ELR (cell line): ENCODE results near the gene KRTAP12-1.
"Not testable (repeated sequence)": the region's sequence is repeated elsewhere in the genome, so short reads cannot be mapped to it uniquely, and the experiment has no call there.

ENCODE experiments used
- DNase-seq: peaks from one replicate; pipeline ENCODE4 v3.0.0-alpha.2; 2015; ENCODE audit warnings: low read depth

Gene KRTAP12-1

GRCh38 chr21:44644878-44645277 is 37.1 kb downstream of the KRTAP12-1 start:
- DNase-seq, result no peak

- DNase-seq, result no peak
Observed at GRCh38 chr21:44643741-44644310, 38.1 kb downstream of the KRTAP12-1 start.

- DNase-seq, result no peak
Observed at GRCh38 chr21:44640761-44641160, 41.2 kb downstream of the KRTAP12-1 start.

GRCh38 chr21:44639331-44639655 is 42.7 kb downstream of the KRTAP12-1 start:
- DNase-seq, result no peak

- DNase-seq, result not testable (repeated sequence)
Observed at GRCh38 chr21:44638506-44639330, 43.2 kb downstream of the KRTAP12-1 start.

- not testable (repeated sequence) for DNase-seq
Observed at GRCh38 chr21:44637851-44638348, 44.1 kb downstream of the KRTAP12-1 start.

- DNase-seq, result no peak
Observed at GRCh38 chr21:44637018-44637850, 44.7 kb downstream of the KRTAP12-1 start, which contains the start of gene KRTAP10-10. Gene KRTAP10-10, plus strand, starts transcription at chr21:44637356. Its CDS starts 62 bp downstream, at chr21:44637418.

GRCh38 chr21:44636209-44637017 is 45.5 kb downstream of the KRTAP12-1 start:
- DNase-seq, result no peak

GRCh38 chr21:44632067-44632466 is 49.9 kb downstream of the KRTAP12-1 start:
- DNase-seq, result no peak
